Left lung (tissue), 10 donors: Measurements from ENCODE around the gene CEND1. TPM values are rescaled to one million over a fixed set of nuclear protein-coding genes. Genes with fewer than 3 reads are reported as not detected.

Source experiments
- ATAC-seq: fragments of 200-7000 bp; cut with Tn5 transposase; one replicate; pipeline ENCODE4 v1.9.1; 2020; ENCODE audit warnings: moderate library complexity
- DNase-seq, 4 donors: peaks; one replicate each; pipeline ENCODE4 v3.0.0-alpha.2; 2013 to 2020
- H3K27ac ChIP-seq, 2 donors: fragments of 200-600 bp; sonication (generic) in 1 of 2; one replicate each; pipeline versions ENCODE4 v1.5.0 to v1.8.0; 2020 to 2021
- H3K27me3 ChIP-seq, 2 donors: fragments of 200-600 bp; sonication (generic) in 1 of 2; one replicate each; pipeline versions ENCODE4 v1.5.0 to v1.8.0; 2020 to 2021
- H3K36me3 ChIP-seq, 2 donors: fragments of 200-600 bp; sonication (generic) in 1 of 2; one replicate each; pipeline versions ENCODE4 v1.5.0 to v1.8.0; 2020 to 2021
- H3K4me1 ChIP-seq, 2 donors: fragments of 200-600 bp; one replicate each; pipeline ENCODE4 v1.8.0; 2021
- H3K4me3 ChIP-seq, 2 donors: fragments of 200-600 bp; sonication (generic) in 1 of 2; one replicate each; pipeline versions ENCODE4 v1.5.0 to v1.8.0; 2020 to 2021; ENCODE audit warnings: mild to moderate bottlenecking in 1 of 2
- H3K9me3 ChIP-seq, 2 donors: fragments of 200-600 bp; sonication (generic) in 1 of 2; one replicate each; pipeline versions ENCODE4 v1.5.0 to v1.8.0; 2020 to 2021
- CTCF ChIP-seq, 2 donors: fragments of 200-600 bp; sonication (generic) in 1 of 2; IDR thresholded peaks; one replicate each; pipeline versions ENCODE4 v1.5.0 to v1.8.0; 2021; ENCODE audit warnings: antibody characterized with exemption in 2 of 2
- intact Hi-C, 2 donors: fragments of 100-400 bp; cut with DNase I; formaldehyde crosslinking; loops; one replicate each; pipeline versions ENCODE4 v1.11.2 to v1.14.2; 2022
- polyA plus RNA-seq, 6 donors: library from polyadenylated mRNA; unstranded; fragments of 120-200 nt; gene quantifications; one replicate each; pipeline ENCODE4 v1.2.1, GENCODE V29; 2013; ENCODE audit not compliant: insufficient read length in 6 of 6
- total RNA-seq, 2 donors: library from RNA; stranded (reverse); fragmentation: NEBNext Ultra II Directional; extraction: Animal tissue kit (Norgen Biotek cat#: 25700); gene quantifications; one replicate each; pipeline ENCODE4 v1.2.1, GENCODE V29; 2021
- donor health status: DM: no; HTN: yes; CAD: no.
- donor health status: DM: no; HTN: no; CAD: no.

CEND1 gene
- total and polyA plus RNA-seq, 8 donors = 0.11 to 0.47 (median 0.36) TPM; not detected in 1

GRCh38 chr11:825366-826226, 35.7 kb upstream of the CEND1 start:
- peak; percentile 1 for ATAC-seq
- peaks cover 51 to 92% of the 10 kb centered on the region in 2 donors for H3K4me1 ChIP-seq
- no peak overlapping the region for H3K4me3 ChIP-seq
- H3K36me3 ChIP-seq = peaks cover 0 to 32% of the 10 kb centered on the region in 2 donors
- intact Hi-C loops = no loop called here
- H3K27me3 ChIP-seq = peaks cover 0 to 34% of the 10 kb centered on the region in 2 donors
- H3K27ac ChIP-seq = peak overlapping the region; percentile 54 to 80
- no peaks in the 10 kb centered on the region for H3K9me3 ChIP-seq
- DNase-seq = no peak
- TF ChIP-seq CTCF (IDR thresholded peaks at IDR 0.05) = no peak

GRCh38 chr11:824942-825341, 35.1 kb upstream of the CEND1 start:
- ATAC-seq (no peak), DNase-seq (no peak)
- intact Hi-C loops = no loop called here
- Histone ChIP-seq H3K9me3 (no peaks in the 10 kb centered on the region), H3K4me1 (peaks cover 48 to 92% of the 10 kb centered on the region in 2 donors), H3K27ac (peak overlapping the region in 1 of 2 donors; percentile 54), H3K27me3 (peaks cover 0 to 28% of the 10 kb centered on the region in 2 donors), H3K36me3 (peaks cover 0 to 32% of the 10 kb centered on the region in 2 donors), H3K4me3 (no peak overlapping the region)
- no peak for TF ChIP-seq CTCF (IDR thresholded peaks at IDR 0.05)

GRCh38 chr11:824292-824880, 34.5 kb upstream of the CEND1 start:
- peaks cover 42 to 87% of the 10 kb centered on the region in 2 donors for H3K4me1 ChIP-seq

GRCh38 chr11:823441-824291, 33.8 kb upstream of the CEND1 start:
- Histone ChIP-seq H3K9me3 (no peaks in the 10 kb centered on the region), H3K27ac (no peak overlapping the region), H3K4me3 (no peak overlapping the region), H3K36me3 (peaks cover 0 to 32% of the 10 kb centered on the region in 2 donors), H3K4me1 (peaks cover 39 to 83% of the 10 kb centered on the region in 2 donors), H3K27me3 (peaks cover 0 to 15% of the 10 kb centered on the region in 2 donors)
- ATAC-seq (no peak), DNase-seq (no peak)
- no peak for TF ChIP-seq CTCF (IDR thresholded peaks at IDR 0.05)
- intact Hi-C loops = no loop called here

More at GRCh38 chr11:824292-824880, 34.5 kb upstream of the CEND1 start:
- H3K27me3 ChIP-seq = peaks cover 0 to 22% of the 10 kb centered on the region in 2 donors
- DNase-seq (no peak), ATAC-seq (no peak)
- no peaks in the 10 kb centered on the region for H3K9me3 ChIP-seq
- H3K27ac ChIP-seq = no peak overlapping the region
- intact Hi-C loops = no loop called here
- TF ChIP-seq CTCF (IDR thresholded peaks at IDR 0.05) = no peak
- H3K36me3 ChIP-seq = peaks cover 0 to 32% of the 10 kb centered on the region in 2 donors
- H3K4me3 ChIP-seq = no peak overlapping the region
